DMS79 (cell line): Measurements from ENCODE around the gene PDZK1IP1.
"Not testable (repeated sequence)": the region's sequence is repeated elsewhere in the genome, so short reads cannot be mapped to it uniquely, and the experiment has no call there.

ENCODE experiments used
- DNase-seq: peaks from one replicate; lab custom pipeline; 2025; lab: John Stamatoyannopoulos, UW

PDZK1IP1 gene

DNA sequence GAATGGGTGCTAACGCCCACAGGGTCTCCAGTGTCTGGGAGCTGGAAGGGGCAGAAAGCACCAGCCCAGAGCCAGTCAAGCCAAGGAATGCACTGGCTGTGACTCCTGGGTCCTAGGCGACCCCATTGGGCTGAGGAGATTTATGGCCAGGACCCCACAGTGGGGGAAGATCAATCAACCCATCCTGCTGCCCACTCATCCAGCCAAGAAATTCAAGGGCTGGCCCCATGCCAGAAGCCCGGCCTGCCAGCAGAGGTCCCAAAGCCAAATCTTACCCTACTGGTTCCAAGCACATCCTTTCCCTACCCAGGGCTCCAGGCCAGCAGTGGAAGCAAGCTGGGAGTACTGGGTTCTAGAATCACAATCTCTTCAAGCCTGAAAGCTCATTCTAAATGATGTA lies 6.8 kb upstream of the PDZK1IP1 start:
- no peak for DNase-seq

- not testable (repeated sequence) for DNase-seq
Observed at GRCh38 chr1:47195981-47196380, 6.1 kb upstream of the PDZK1IP1 start.

DNA sequence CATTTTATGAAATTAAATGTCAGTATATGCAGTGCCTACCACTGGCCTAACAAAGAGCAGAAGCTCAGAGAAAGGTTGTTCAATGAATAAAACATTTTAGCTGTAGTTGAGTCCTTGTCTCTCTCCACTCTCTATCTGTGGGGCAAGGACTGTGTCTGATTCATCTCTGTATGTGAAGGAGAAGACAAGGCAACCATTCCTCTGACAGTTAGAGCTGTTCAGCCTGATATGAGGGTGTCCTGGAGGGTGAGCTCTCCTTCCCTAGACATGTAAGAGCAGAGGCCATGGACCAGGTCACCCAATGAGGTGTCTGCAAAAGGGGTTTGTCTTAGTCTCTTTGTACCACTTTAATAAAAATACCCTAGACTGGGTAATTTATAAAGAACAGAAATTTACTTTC lies 4.5 kb upstream of the PDZK1IP1 start:
- no peak for DNase-seq

DNA sequence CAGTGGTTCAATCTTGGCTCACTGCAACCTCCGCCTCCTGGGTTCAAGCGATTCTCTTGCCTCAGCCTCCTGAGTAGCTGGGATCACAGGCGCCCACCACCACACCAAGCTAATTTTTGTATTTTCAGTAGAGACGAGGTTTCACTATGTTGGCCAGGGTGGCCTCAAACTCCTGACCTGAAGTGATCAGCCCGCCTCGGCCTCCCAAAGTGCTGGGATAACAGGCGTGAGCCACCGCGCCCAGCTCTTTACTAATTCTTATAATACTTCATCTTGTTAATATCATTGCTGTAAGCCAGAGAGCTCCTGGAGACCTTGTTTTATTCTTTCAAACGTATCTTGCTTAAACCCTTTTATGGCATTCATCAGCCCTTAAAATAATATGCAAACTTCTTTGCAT lies 3.7 kb upstream of the PDZK1IP1 start:
- not testable (repeated sequence) for DNase-seq

- peak; percentile 77 for DNase-seq
Observed at GRCh38 chr1:47192458-47193384, 2.9 kb upstream of the PDZK1IP1 start.

- DNase-seq: no peak
Observed at GRCh38 chr1:47191940-47192457, 2.2 kb upstream of the PDZK1IP1 start.

GRCh38 chr1:47190857-47191256 lies 1.0 kb upstream of the PDZK1IP1 start:
- no peak for DNase-seq

GRCh38 chr1:47190509-47190855 lies 646 bp upstream of the PDZK1IP1 start:
- DNase-seq: no peak

GRCh38 chr1:47188791-47189785 lies 748 bp downstream of the PDZK1IP1 start:
- DNase-seq: no peak

DNA sequence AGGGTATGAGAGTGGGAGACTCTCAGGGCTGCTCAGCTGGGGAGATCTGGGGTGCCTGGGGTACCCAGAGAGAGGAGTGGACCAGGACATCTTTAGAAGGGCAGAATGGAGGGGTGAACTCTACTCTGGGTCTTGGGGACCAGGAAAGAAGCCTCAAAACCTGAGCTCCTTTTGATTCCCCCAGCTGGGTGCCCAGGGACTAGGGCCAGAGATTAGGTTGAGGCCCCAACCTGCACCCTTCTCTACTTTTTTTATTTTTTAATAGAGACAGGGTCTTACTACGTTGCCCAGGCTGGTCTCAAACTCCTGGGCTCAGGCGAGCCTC lies 1.9 kb downstream of the PDZK1IP1 start:
- DNase-seq: no peak

DNA sequence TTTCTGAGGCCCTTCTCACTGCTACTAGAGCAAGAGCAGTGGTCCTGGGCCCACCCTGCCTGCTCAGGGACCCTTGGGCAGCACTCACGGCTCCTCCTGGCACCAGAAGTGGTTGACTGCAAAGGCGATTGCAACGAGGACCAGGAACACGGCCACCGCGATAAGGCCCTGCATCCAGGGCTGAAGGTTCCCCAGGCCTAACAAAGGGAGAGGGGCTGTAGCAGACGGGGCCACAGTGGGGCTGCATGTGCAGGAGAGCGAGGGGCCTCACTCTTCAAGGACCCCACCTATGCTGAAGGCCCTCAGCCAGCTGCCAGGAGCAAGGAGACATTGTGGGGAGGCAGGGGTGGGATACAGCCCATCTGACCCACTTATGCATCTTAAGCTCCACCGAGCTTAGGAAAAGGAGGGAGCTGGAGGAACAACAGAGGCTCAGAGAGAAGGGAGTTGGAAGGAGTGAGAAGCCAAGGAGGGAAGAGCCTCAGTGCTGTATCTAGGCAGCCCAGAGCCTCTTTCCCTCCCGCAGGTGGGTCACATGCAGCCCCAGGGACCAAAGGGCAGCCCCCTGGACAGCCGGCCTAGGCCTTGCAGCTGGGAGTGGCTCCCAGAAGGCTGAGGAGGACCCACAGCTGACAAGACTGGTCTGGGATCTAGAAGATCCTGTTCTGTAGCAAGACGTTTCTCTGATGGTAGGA lies 2.5 kb downstream of the PDZK1IP1 start:
- DNase-seq: no peak

DNA sequence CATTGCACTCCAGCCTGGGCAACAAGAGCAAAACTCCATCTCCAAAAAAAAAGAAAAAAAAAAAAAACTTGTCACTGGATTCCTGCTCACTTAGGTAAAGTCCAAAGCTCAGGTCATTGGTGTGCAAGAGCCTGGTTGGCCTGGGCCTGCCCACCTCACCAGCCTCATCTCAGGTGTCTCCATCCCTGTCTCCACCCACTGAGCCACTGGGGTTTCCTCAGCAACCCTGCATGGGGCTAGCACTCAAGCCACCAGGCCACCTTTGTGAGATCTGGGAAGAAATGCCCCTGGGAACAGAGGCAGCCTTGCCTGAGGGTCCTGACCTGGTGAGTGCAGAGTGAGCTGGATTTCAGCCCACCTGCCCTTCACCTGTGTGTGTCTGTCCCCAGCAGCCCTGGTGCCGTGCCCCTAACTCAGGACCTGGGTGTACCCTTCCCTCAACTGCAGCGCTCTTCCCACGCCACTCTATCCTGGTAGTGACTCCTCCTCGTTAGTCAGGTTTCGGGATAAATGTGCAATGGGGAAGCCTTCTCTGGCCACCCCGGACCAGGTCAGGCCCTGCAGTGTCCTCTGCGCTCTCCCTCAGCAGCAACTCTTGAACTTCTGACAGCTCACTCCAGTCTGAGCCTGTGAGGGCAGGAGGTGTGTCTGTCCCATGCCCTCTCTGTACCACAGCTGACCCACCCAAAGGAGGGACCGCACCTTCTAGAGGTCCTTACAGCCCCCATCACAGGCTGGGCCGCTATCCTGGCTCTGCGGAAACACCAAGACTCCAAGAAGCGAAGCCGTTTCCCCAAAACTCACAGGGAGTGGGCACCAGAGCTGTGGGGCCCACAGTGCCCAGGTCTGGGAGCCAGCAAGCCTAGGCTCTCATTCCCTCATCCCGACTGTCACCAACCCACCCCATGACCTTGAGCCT lies 3.3 kb downstream of the PDZK1IP1 start:
- DNase-seq: no peak

- no peak for DNase-seq
Observed at GRCh38 chr1:47184822-47185677, 4.8 kb downstream of the PDZK1IP1 start.

DNA sequence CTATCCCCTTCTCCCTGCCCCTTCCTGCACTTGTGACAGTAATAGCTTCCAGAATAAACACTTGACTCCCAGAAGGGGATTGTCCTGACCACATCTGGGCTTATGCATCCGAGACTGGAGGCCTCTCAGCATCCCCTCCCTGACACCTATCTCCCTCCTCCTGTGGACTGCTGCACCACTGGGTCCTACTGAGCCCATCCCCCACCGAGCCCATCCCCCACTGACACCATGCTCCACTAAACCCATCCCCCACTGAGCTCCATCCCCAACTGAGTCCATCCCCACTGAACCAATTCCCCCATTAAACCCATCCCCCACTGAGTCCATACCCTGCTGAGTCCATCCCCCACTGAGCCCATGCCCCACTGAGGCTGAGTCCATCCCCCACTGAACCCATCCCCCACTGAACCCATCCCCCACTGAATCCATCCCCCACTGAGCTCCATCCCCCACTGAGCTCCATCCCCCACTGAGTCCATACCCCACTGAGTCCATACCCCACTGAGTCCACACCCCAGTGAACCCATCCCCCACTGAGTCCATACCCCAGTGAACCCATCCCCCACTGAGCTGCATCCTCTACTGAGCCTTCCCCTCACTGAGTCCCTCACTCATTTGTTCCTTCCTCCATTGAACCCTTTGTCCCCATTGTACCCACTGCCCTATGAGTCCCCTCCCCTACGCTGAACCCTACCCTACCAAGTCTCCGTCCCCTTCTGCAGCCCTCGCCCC lies 5.6 kb downstream of the PDZK1IP1 start:
- no peak for DNase-seq

GRCh38 chr1:47183308-47184089 lies 6.3 kb downstream of the PDZK1IP1 start:
- DNase-seq: no peak

GRCh38 chr1:47182676-47183235 lies 7.1 kb downstream of the PDZK1IP1 start:
- DNase-seq: no peak

GRCh38 chr1:47181955-47182675 lies 7.7 kb downstream of the PDZK1IP1 start:
- no peak for DNase-seq
